SK-N-SH treated with all-trans-retinoic acid at 6 μM for 48 hours (cell line): ENCODE results near the gene TSPAN18.

ENCODE experiments used
- ATAC-seq: fragments of 200-7000 bp; cut with Tn5 transposase; 3 replicates; pipeline ENCODE4 v1.9.1; 2020; ENCODE audit warnings: mild to moderate bottlenecking, moderate library complexity
- ARNTL ChIP-seq: fragments of 450-650 bp; formaldehyde crosslinking; IDR thresholded peaks from 2 replicates; pipeline ENCODE4 v1.5.0; 2020; ENCODE audit warnings: low read depth, mild to moderate bottlenecking, moderate library complexity, borderline replicate concordance
- BACH2 ChIP-seq: fragments of 250-450 bp; sonication (Bioruptor Pico); IDR thresholded peaks from 2 replicates; pipeline ENCODE4 v1.9.0; 2021; ENCODE audit warnings: mild to moderate bottlenecking, borderline replicate concordance
- CREB5 ChIP-seq: fragments of 250-450 bp; sonication (Bioruptor Pico); IDR thresholded peaks from 2 replicates; pipeline ENCODE4 v1.5.1; 2020; ENCODE audit warnings: low read depth, mild to moderate bottlenecking, moderate library complexity
- ESRRG ChIP-seq: fragments of 250-450 bp; sonication (Bioruptor Pico); IDR thresholded peaks from 2 replicates; pipeline ENCODE4 v1.6.1; 2021; ENCODE audit warnings: mild to moderate bottlenecking
- GLIS3 ChIP-seq: fragments of 250-450 bp; sonication (Bioruptor Pico); IDR thresholded peaks from 2 replicates; pipeline ENCODE4 v1.5.0; 2020; ENCODE audit warnings: mild to moderate bottlenecking, moderate library complexity
- ISL1 ChIP-seq: fragments of 250-450 bp; sonication (Bioruptor Pico); IDR thresholded peaks from 2 replicates; pipeline ENCODE4 v2.1.2; 2022; ENCODE audit warnings: mild to moderate bottlenecking, moderate library complexity
- OSR1 ChIP-seq: fragments of 250-450 bp; sonication (Bioruptor Pico); IDR thresholded peaks from 2 replicates; pipeline ENCODE4 v1.8.0; 2022; ENCODE audit warnings: moderate library complexity, mild to moderate bottlenecking, inconsistent platforms
- PATZ1 ChIP-seq: fragments of 250-450 bp; sonication (Bioruptor Pico); IDR thresholded peaks from 2 replicates; pipeline ENCODE4 v1.8.0; 2020; ENCODE audit warnings: mild to moderate bottlenecking, moderate library complexity, borderline replicate concordance
- POU6F1 ChIP-seq: fragments of 250-450 bp; sonication (Bioruptor Pico); IDR thresholded peaks from 2 replicates; pipeline ENCODE4 v1.8.0; 2021; ENCODE audit warnings: low read depth, mild to moderate bottlenecking, moderate library complexity, borderline replicate concordance
- PPARA ChIP-seq: fragments of 250-450 bp; sonication (Bioruptor Pico); IDR thresholded peaks from 2 replicates; pipeline ENCODE4 v1.5.0; 2020; ENCODE audit warnings: mild to moderate bottlenecking, borderline replicate concordance
- RARB ChIP-seq: fragments of 250-450 bp; sonication (Bioruptor Pico); IDR thresholded peaks from 2 replicates; pipeline ENCODE4 v1.8.0; 2021; ENCODE audit warnings: mild to moderate bottlenecking, moderate library complexity
- SNAI2 ChIP-seq: fragments of 250-450 bp; sonication (Bioruptor Pico); IDR thresholded peaks from 2 replicates; pipeline ENCODE4 v1.5.0; 2020; ENCODE audit warnings: mild to moderate bottlenecking, moderate library complexity
- TCF4 ChIP-seq: fragments of 250-450 bp; sonication (Bioruptor Pico); IDR thresholded peaks from 2 replicates; pipeline ENCODE4 v1.8.0; 2021; ENCODE audit warnings: mild to moderate bottlenecking, moderate library complexity, borderline replicate concordance
- TOX ChIP-seq: fragments of 250-450 bp; sonication (Bioruptor Pico); IDR thresholded peaks from 2 replicates; pipeline ENCODE4 v1.8.0; 2021; ENCODE audit warnings: mild to moderate bottlenecking, moderate library complexity, borderline replicate concordance
- ZFP3 ChIP-seq: fragments of 250-450 bp; sonication (Bioruptor Pico); IDR thresholded peaks from 2 replicates; pipeline ENCODE4 v1.5.0; 2020; ENCODE audit warnings: mild to moderate bottlenecking, moderate library complexity
- ZFP30 ChIP-seq: fragments of 450-650 bp; formaldehyde crosslinking; IDR thresholded peaks from 2 replicates; pipeline ENCODE4 v1.5.0; 2022; ENCODE audit warnings: mild to moderate bottlenecking, moderate library complexity
- ZNF565 ChIP-seq: fragments of 450-650 bp; formaldehyde crosslinking; conservative IDR thresholded peaks from 2 replicates; pipeline ENCODE4 v1.5.0; 2020; ENCODE audit warnings: low read depth, mild to moderate bottlenecking, moderate library complexity
- ZNF70 ChIP-seq: fragments of 450-650 bp; formaldehyde crosslinking; IDR thresholded peaks from 2 replicates; pipeline ENCODE4 v1.5.0; 2020; ENCODE audit warnings: mild to moderate bottlenecking, moderate library complexity
- ZNF8 ChIP-seq: fragments of 450-650 bp; formaldehyde crosslinking; IDR thresholded peaks from 2 replicates; pipeline ENCODE4 v1.5.0; 2020; ENCODE audit warnings: mild to moderate bottlenecking, moderate library complexity
- TF ChIP-seq, protein P1 (sequence below): fragments of 250-450 bp; sonication (Bioruptor Pico); IDR thresholded peaks from 2 replicates; pipeline ENCODE4 v1.5.0; 2020; ENCODE audit warnings: mild to moderate bottlenecking, moderate library complexity
- TF ChIP-seq, protein P2 (sequence below): fragments of 250-450 bp; sonication (Bioruptor Pico); IDR thresholded peaks from 2 replicates; pipeline ENCODE4 v1.5.1; 2021; ENCODE audit warnings: mild to moderate bottlenecking, moderate library complexity

Gene TSPAN18

DNA sequence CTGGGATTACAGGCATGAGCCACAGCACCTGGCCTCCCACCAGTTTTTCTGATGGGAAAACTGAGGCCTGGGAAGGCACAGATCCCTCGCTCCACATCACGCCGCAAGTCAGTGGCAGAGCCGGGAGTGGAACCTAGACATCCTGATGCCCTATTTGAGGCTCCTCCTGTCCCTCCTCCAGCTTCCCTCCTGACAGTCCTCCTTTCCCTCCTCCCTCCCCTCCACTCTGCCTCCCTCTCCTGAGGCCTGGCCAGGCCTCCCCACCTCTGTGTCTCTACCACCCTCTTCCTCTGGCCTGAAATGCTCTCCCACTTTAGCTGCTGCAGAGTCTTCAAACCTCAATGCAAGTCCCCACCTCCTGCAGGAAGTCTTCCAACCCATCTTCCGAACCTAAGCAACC, 237.2 kb downstream of the TSPAN18 start:
- ATAC-seq, result no peak
- no peak for TF ChIP-seq BACH2 (CRISPR knock-in tag)
- no peak for TF ChIP-seq POU6F1
- TF ChIP-seq PATZ1, result no peak
- no peak for TF ChIP-seq ZNF565 (CRISPR knock-in tag)
- no peak for TF ChIP-seq ZNF8
- TF ChIP-seq TOX (CRISPR knock-in tag), result no peak
- TF ChIP-seq, protein P1, sequence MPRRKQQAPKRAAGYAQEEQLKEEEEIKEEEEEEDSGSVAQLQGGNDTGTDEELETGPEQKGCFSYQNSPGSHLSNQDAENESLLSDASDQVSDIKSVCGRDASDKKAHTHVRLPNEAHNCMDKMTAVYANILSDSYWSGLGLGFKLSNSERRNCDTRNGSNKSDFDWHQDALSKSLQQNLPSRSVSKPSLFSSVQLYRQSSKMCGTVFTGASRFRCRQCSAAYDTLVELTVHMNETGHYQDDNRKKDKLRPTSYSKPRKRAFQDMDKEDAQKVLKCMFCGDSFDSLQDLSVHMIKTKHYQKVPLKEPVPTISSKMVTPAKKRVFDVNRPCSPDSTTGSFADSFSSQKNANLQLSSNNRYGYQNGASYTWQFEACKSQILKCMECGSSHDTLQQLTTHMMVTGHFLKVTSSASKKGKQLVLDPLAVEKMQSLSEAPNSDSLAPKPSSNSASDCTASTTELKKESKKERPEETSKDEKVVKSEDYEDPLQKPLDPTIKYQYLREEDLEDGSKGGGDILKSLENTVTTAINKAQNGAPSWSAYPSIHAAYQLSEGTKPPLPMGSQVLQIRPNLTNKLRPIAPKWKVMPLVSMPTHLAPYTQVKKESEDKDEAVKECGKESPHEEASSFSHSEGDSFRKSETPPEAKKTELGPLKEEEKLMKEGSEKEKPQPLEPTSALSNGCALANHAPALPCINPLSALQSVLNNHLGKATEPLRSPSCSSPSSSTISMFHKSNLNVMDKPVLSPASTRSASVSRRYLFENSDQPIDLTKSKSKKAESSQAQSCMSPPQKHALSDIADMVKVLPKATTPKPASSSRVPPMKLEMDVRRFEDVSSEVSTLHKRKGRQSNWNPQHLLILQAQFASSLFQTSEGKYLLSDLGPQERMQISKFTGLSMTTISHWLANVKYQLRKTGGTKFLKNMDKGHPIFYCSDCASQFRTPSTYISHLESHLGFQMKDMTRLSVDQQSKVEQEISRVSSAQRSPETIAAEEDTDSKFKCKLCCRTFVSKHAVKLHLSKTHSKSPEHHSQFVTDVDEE (CRISPR knock-in tag), result no peak
- TF ChIP-seq CREB5 (CRISPR knock-in tag), result no peak
- TF ChIP-seq ESRRG (CRISPR knock-in tag), result no peak

DNA sequence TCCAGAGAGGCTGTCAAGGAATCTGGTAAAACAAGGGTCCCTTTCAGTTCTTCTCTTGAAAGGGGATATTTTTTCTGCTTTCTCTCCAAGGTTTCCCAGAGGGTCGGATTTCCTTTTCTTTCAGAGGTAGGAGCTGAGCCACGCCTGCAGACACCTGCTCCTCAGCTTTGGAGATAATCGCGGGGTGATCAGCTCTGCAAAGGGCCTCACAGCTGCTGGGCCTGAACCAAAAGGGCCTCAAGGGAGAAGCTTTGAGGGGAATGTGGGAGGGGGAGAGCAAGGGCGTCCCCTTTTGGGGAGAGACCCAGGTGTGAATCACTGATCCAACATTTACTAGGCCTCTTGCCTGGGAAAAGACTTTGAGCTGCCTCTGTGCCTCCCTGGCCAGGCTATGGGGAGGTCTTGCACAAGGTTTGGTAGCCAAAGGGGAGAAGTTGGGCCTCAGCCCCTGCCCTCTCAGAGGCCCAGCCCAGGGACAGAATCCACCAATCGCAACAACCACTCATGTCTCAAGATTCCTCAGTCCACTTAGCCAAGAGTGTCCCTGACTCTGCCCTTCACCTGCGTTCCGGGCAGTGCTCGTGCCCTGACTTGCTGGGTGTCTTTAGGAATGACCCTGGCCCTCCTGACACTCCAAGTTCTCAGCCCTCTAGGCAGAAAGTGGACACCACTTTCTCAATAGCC, 237.9 kb downstream of the TSPAN18 start:
- no peak for ATAC-seq
- TF ChIP-seq RARB (CRISPR knock-in tag), result no peak
- no peak for TF ChIP-seq CREB5 (CRISPR knock-in tag)
- TF ChIP-seq TCF4, result no peak
- TF ChIP-seq, protein P2, sequence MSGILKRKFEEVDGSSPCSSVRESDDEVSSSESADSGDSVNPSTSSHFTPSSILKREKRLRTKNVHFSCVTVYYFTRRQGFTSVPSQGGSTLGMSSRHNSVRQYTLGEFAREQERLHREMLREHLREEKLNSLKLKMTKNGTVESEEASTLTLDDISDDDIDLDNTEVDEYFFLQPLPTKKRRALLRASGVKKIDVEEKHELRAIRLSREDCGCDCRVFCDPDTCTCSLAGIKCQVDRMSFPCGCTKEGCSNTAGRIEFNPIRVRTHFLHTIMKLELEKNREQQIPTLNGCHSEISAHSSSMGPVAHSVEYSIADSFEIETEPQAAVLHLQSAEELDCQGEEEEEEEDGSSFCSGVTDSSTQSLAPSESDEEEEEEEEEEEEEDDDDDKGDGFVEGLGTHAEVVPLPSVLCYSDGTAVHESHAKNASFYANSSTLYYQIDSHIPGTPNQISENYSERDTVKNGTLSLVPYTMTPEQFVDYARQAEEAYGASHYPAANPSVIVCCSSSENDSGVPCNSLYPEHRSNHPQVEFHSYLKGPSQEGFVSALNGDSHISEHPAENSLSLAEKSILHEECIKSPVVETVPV, result no peak
- TF ChIP-seq ISL1, result no peak
- TF ChIP-seq POU6F1, result no peak
- TF ChIP-seq, protein P1 (CRISPR knock-in tag), result no peak
- TF ChIP-seq ESRRG (CRISPR knock-in tag), result no peak
- TF ChIP-seq GLIS3 (CRISPR knock-in tag), result no peak
- TF ChIP-seq TOX (CRISPR knock-in tag), result no peak
- no peak for TF ChIP-seq ZFP3
- no peak for TF ChIP-seq ZNF565 (CRISPR knock-in tag)
- no peak for TF ChIP-seq ZNF70 (CRISPR knock-in tag)
- no peak for TF ChIP-seq OSR1 (CRISPR knock-in tag)
- no peak for TF ChIP-seq SNAI2
- no peak for TF ChIP-seq PPARA (CRISPR knock-in tag)
- no peak for TF ChIP-seq PATZ1
- TF ChIP-seq ZFP30 (CRISPR knock-in tag), result no peak
- TF ChIP-seq ARNTL, result no peak
